NCI-H2196 (cell line): ENCODE results near the gene FCN3.
"Not testable (repeated sequence)": the region's sequence is repeated elsewhere in the genome, so short reads cannot be mapped to it uniquely, and the experiment has no call there.

Experiments used
- DNase-seq: peaks from one replicate; lab custom pipeline; 2025; ENCODE audit not compliant: unreplicated experiment; lab: John Stamatoyannopoulos, UW

Gene FCN3

GRCh38 chr1:27399251-27400025 is 24.8 kb upstream of the FCN3 start:
- no peak for DNase-seq

DNA sequence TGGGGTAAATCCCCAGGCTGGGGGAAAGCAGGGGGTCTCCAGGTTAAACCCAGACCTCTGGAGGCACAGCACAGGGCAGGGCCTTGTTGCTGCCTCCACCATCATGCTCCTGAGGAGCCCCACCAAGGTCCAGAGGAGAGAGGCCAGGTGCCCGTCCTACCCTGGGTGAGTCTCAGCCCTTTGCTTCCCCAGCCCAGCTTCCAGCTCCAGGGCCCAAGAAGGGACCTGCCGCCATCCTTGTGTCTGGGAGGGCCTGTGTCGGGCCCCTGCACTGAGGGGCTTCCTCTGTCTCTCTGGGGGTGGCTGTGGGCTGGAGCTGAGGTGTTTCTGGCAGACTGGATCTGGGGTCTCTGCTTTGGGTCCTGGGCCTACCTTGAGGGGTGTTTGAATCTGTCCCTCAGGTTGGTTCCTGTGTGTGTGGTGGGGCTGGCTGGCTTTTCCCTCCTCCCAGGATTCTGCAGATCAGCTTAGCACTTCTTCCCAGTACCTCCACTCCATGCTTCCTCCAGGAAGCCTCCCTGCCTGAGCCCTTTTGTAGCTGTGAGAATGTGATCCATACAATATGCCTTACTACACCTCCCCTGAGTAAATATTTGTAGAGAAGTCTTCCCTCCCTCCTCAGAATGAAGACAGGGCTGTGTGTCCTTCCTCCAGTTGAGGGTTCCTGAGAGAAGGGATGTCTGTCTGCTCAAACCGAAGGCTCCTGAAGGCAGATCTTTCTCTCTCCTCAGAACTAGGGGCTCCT is 24.0 kb upstream of the FCN3 start:
- DNase-seq, result no peak

DNA sequence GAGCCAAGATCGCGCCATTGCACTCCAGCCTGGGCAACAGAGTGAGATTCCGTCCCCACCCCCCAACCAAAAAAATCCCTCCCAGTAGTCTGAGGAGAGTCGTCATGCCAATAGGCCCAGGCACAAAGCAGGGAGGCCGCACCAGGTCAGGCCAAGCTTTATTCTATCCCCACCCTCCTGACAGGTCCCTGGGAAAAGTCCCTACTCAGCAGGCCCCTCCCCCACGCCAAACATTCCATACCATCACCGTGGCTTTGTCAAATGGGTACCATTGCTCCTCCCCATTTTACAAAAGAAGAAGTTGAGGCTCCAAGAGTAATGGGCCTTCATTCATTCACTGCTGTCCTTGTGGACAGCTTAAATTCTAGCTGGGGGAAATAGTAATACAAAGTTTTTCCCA is 23.1 kb upstream of the FCN3 start:
- no peak for DNase-seq

- no peak for DNase-seq
Observed at GRCh38 chr1:27397110-27397509, 22.5 kb upstream of the FCN3 start.

DNA sequence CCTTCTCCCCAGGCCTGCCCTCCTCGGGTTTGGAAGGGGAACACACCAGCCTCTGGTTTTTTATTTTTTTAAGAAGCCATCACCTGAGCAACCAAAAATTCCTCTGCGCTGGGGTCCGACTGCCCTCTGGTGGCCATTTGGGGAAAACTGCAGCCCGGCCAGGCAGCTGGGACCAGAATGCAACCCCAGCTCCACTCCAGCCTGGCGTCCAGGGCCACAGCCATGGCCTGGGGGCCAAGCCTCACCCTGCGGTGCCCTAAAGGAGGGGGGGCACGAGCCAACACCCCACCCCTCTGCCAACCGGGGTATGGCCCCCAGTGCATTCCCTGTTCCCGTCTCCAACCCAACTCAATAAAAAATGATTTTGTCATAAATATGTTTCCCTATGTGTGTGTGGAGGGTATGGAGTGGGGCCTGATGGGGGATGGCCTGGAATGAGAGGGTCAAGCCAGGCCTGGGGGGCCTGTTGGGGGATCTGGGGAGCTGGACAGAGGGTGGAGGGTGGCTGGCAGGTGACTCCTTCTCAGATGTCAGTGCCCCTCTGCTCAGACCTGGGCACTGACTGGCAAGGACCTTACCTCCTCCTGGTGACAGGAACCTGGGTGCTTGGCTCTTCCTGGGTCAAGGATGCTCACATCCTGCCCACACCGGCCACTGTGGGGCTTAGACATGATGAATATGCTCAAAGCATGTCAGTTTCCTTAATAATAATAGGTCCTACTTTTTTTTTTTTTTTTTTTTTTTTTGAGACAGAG is 21.0 kb upstream of the FCN3 start:
- peak; percentile 82 for DNase-seq

GRCh38 chr1:27394925-27395324 is 20.3 kb upstream of the FCN3 start:
- no peak for DNase-seq

DNA sequence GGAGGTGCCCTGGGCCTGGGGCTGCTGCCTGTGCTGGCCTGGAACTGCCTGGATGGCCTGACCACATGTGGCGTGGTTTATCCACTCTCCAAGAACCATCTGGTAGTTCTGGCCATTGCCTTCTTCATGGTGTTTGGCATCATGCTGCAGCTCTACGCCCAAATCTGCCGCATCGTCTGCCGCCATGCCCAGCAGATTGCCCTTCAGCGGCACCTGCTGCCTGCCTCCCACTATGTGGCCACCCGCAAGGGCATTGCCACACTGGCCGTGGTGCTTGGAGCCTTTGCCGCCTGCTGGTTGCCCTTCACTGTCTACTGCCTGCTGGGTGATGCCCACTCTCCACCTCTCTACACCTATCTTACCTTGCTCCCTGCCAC is 19.6 kb upstream of the FCN3 start:
- DNase-seq, result no peak

- DNase-seq, result no peak
Observed at GRCh38 chr1:27393641-27394281, 19.1 kb upstream of the FCN3 start.

- DNase-seq, result no peak
Observed at GRCh38 chr1:27392778-27393635, 18.4 kb upstream of the FCN3 start.

GRCh38 chr1:27392096-27392777 is 17.6 kb upstream of the FCN3 start, which contains the start of gene GPR3:
Gene GPR3, plus strand, starts transcription at chr1:27392622. Its CDS starts 1,177 bp downstream, at chr1:27393799.
- peak; percentile 94 for DNase-seq

- no peak for DNase-seq
Observed at GRCh38 chr1:27391511-27392095, 17.0 kb upstream of the FCN3 start.

DNA sequence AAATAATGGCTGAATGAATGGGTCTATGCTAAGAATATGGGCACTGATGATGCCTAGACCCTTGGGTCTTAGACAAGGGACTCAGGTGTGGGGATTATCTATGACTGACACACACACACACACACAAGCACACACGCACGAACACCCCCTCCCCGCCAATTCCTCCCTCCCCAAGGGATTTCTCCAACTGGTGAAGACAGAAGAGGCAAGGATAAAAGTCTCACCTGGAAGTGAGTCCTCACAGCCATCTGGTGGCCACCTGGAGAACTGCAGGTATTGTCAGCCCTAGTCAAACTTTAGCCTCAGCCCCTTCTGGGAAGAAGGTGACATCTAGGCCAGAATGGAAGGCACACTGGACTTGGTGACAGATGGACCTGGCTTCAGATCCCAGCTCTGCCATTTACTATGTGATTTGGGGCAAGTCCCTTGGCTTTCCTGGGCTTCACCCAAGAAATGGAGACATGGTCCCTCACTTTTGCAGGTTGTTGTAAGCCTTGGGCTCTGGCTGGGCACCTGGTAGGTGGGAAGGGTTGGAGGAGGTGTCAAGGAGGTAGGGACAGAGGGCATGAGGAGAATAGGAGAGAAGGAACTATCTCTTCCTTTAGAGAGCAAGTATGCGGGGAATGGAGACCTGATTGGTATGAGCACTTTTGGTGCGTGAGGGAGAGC is 13.8 kb upstream of the FCN3 start:
- peak; percentile 76 for DNase-seq

GRCh38 chr1:27384797-27385196 is 10.2 kb upstream of the FCN3 start:
- not testable (repeated sequence) for DNase-seq

DNA sequence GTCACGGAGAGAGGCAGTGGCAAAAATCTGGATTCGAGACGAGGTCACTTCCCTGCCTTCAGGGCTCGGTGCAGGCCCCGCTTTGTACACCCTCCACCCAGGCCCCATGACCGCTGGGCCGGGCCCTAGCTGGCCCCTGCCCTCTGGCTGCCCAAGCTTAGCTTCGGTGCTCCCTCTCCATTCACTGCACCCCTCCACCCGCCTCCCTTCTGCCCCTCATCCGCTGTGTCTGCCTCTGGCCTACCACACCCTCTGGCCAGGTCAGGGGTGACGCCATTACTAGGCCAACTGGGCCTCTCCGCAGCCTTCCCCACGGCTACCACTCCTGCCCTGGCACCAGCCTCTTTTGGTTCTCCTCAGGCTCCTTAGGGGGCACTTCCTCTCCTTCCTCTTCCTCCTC is 9.0 kb upstream of the FCN3 start:
- DNase-seq, result no peak

- DNase-seq, result peak; percentile 18
Observed at GRCh38 chr1:27383039-27383605, 8.5 kb upstream of the FCN3 start, which contains the start of gene CD164L2. Gene CD164L2, minus strand, starts transcription at chr1:27383333. Its CDS starts 94 bp downstream, at chr1:27383239.

DNA sequence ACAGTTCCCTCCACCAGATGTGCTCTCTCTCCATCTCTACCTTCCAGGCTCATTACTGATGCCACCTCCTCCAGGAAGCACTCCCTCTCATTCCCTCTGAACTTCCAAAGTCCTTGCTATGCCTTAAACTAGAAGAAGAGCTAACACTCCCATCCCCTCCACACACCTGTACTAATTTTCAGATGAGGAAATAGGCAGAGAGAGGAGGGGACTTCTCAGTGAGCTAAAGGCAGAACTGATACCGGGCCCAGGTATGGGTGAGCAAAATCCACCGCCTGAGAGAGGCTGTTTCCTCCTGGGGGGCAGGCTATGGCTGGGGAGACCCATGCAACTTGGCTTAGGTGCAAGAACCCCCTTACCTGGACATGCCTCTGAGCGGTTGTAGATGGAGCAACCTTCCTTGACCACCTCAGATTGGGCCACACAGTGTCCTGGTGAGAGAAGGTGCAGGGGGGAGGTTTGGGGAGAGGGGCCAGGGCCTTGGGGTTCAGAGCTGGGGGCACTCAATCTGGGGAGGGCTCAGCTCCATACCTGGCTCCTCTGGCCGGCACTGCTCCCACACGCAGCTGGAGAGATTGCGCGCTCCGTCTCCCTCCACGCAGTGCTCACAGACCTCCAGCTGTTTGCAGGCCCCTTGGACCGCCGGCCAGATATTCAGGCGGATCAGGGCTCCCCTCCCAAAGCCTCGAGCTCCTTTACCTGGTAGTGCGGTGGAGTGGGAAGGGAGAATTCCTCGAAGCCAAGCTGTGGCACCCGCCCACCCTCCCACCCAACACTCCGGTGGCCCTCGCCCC is 7.5 kb upstream of the FCN3 start:
- no peak for DNase-seq
